Memory B cell (primary cell): ENCODE data around the gene EIF3J.
"Not testable (repeated sequence)": the region's sequence is repeated elsewhere in the genome, so short reads cannot be mapped to it uniquely, and the experiment has no call there.

ENCODE experiments used
- ATAC-seq: fragments of 150-1000 bp; cut with Tn5 transposase; 2 replicates; pipeline ENCODE4 v1.10.0; 2021; ENCODE audit warnings: low read depth, mild to moderate bottlenecking, moderate library complexity
- DNase-seq, 2 donors: peaks; one replicate each; pipeline ENCODE4 v3.0.0; 2022; ENCODE audit warnings: low spot score in 2 of 2
- H3K27ac Mint-ChIP-seq: one replicate; pipeline ENCODE4 v1.8.0; 2022; ENCODE audit warnings: mild to moderate bottlenecking, moderate library complexity, mixed read lengths
- H3K27me3 Mint-ChIP-seq: one replicate; pipeline ENCODE4 v1.8.0; 2022; ENCODE audit warnings: mixed read lengths
- H3K36me3 Mint-ChIP-seq: one replicate; pipeline ENCODE4 v1.8.0; 2022; ENCODE audit warnings: mild to moderate bottlenecking, mixed read lengths
- H3K4me1 Mint-ChIP-seq: one replicate; pipeline ENCODE4 v1.8.0; 2022; ENCODE audit warnings: mixed read lengths
- H3K4me3 Mint-ChIP-seq: one replicate; pipeline ENCODE4 v1.8.0; 2022; ENCODE audit warnings: mild to moderate bottlenecking, moderate library complexity, mixed read lengths
- H3K9me3 Mint-ChIP-seq: one replicate; pipeline ENCODE4 v1.8.0; 2022; ENCODE audit warnings: mixed read lengths

EIF3J gene

DNA sequence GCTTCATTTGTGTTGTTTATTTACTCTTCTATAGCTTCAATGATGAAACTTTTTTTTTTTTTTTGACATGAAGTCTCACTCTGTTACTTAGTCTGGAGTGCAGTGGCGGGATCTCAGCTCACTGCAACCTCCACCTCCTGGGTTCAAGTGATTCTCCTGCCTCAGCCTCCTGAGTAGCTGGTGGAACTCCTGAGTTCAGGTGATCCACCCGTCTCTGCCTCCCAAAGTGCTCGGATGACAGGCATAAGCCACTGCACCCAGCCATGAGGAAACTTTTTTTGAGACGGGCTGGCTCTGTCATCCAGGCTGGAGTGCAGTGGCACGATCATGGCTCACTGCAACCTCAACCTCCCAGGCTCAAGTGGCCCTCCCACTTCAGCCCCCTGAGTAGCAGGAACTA lies 4.7 kb upstream of the EIF3J start:
- ATAC-seq, H3K4me3 Mint-ChIP-seq, H3K27ac Mint-ChIP-seq, H3K9me3 Mint-ChIP-seq, H3K27me3 Mint-ChIP-seq, H3K36me3 Mint-ChIP-seq, DNase-seq: not testable (repeated sequence)
- peaks cover 10% of the 10 kb centered on the region for H3K4me1 Mint-ChIP-seq

DNA sequence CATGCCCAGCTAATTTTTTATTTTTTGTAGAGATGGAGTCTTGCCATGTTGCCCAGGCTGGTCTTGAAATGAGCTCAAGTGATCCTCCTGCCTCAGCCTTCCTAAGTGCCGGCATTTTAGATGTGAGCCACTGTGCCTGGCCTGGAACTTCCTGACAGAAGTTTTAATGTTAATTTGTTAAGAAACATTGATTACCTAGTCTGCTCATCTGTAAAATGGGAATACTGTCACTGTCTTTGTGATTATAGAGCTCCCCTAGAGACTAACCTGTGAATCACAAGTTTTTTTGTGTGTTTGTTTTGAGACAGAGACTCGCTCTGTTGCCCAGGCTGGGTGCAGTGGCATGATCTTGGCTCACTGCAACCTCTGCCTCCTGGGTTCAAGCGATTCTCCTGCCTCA lies 4.3 kb upstream of the EIF3J start:
- no peak overlapping the region for H3K4me3 Mint-ChIP-seq
- H3K27me3 Mint-ChIP-seq, result no peaks in the 10 kb centered on the region
- DNase-seq (no peak), ATAC-seq (no peak)
- H3K9me3 Mint-ChIP-seq, result no peaks in the 10 kb centered on the region
- no peak overlapping the region for H3K27ac Mint-ChIP-seq
- peaks cover 10% of the 10 kb centered on the region for H3K4me1 Mint-ChIP-seq
- peaks cover 2% of the 10 kb centered on the region for H3K36me3 Mint-ChIP-seq

DNA sequence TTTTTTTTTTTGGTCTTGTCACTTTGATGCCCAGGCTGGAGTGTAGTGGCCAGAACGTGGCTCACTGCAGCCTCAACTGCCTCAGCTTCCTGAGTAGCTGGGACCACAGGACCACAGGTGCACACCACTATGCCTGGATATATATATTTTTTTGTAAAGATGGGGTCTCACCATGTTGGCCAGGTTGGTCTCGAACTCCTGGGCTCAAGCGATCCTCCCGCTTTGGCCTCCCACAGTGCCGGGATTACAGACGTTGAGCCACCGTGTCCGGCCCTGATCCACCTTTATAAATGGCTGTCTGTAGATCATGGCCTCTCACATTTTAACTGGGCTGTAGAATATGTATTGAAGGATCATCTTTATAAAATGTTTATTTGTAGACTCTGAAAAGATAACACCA lies 1.9 kb upstream of the EIF3J start:
- ATAC-seq (no peak), DNase-seq (no peak)
- Mint-ChIP-seq H3K9me3 (no peaks in the 10 kb centered on the region), H3K4me3 (peak overlapping the region; percentile 74), H3K27ac (no peak overlapping the region), H3K27me3 (no peaks in the 10 kb centered on the region), H3K4me1 (peaks cover 19% of the 10 kb centered on the region), H3K36me3 (peaks cover 7% of the 10 kb centered on the region)

DNA sequence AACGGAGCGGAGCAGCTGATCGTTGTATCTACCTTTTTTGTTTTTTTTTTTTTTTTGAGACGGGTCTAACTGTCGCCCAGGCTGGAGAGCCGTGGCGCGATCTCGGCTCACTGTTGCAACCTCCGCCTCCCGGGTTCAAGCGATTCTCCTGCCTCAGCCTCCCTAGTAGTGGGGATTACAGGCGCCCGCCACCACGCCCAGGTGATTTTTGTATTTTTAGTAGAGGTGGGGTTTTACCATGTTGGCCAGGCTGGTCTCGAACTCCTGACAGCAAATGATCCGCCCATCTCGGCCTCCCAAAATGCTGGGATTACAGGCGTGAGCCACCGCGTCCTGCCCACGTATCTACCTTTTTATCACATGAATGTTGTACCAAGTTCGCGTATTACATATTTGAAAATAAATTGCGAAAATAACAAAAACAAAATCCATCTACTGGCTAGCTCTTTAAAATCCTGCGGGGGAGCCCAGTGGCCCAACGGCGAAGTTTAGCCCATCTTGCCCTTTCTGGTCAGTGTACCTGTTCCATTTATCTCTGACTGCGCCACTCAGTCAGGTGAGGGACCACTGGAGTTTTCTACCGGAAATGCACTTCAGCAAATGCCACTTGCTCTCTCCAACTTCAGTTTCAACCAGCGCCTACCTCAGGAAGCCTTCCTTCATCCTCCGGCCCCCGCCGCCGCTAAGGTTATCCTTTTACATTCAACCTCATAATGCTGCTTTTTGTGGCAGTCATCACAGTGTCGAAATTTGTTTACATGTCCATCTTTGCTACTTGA lies 1.2 kb upstream of the EIF3J start:
- Mint-ChIP-seq H3K4me3 (peak overlapping the region; percentile 91), H3K9me3 (no peaks in the 10 kb centered on the region), H3K27ac (peak overlapping the region; percentile 98), H3K36me3 (peaks cover 8% of the 10 kb centered on the region), H3K4me1 (peaks cover 21% of the 10 kb centered on the region), H3K27me3 (no peaks in the 10 kb centered on the region)
- ATAC-seq, result no peak
- peak; percentile 15 to 18 for DNase-seq

DNA sequence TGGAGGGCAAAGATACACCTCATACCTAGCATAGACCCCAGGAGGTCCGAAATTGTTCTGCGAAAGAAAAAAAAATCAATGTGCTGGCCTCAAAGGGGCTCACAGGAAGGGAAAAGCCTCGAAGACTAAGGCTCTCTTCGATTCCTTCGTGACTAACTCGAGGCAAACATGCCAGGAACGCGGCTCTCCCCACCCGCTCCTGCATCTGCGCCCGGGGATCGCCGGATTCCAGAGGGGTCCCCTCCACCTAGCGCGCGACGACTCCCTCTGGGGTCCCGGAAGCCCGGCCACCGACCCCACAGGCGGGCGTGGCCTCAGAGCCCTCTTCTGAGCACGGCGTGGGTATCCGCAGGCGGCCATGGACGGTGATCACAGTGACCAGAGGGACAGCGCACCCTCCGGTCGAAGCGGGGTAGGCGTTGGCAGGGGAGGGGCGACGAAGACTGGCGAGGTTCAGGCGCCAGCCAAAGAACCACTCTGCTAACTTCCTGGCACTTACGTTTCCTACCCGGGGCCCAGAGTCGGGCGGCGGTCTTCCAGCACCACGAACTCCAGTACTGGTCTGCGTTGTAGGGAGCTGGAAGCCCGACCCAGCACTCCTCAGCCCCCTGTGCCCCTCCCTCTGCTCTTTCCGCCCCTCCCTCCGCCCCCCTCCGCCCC lies 515 bp upstream of the EIF3J start:
- Mint-ChIP-seq H3K36me3 (peaks cover 6% of the 10 kb centered on the region), H3K4me3 (peak overlapping the region; percentile 91), H3K4me1 (peaks cover 26% of the 10 kb centered on the region), H3K9me3 (no peaks in the 10 kb centered on the region), H3K27ac (peak overlapping the region; percentile 98), H3K27me3 (no peaks in the 10 kb centered on the region)
- ATAC-seq (peak; percentile 59), DNase-seq (peak in 1 of 2 donors; percentile 13)

DNA sequence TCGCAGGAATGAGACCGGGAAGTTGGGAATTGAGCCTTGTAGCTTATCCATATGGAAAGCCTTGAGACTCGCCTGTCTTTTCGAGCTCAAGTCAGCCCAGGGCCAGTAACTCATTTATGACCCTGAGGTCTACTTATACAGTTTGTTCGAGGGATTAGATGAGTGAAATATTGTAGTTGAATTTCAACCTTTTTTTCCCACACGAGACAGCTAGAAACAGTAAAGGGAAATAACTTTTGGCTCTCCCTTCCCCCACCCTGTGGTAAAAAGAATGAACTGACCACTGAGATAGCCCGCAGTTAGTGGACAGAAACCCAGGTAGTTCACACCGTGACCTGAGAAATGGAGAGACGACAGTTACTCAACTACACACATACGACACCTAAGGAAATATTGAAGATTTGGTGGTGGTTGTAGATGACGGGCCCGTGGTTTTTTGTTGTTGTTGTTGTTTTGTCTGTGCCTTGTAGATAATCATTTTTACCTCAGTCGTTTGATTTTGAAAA lies 841 bp downstream of the EIF3J start:
- Mint-ChIP-seq H3K4me1 (peaks cover 36% of the 10 kb centered on the region), H3K9me3 (no peaks in the 10 kb centered on the region), H3K27me3 (no peaks in the 10 kb centered on the region), H3K4me3 (peak overlapping the region; percentile 91), H3K27ac (peak overlapping the region; percentile 98), H3K36me3 (peaks cover 8% of the 10 kb centered on the region)
- DNase-seq (no peak), ATAC-seq (no peak)

DNA sequence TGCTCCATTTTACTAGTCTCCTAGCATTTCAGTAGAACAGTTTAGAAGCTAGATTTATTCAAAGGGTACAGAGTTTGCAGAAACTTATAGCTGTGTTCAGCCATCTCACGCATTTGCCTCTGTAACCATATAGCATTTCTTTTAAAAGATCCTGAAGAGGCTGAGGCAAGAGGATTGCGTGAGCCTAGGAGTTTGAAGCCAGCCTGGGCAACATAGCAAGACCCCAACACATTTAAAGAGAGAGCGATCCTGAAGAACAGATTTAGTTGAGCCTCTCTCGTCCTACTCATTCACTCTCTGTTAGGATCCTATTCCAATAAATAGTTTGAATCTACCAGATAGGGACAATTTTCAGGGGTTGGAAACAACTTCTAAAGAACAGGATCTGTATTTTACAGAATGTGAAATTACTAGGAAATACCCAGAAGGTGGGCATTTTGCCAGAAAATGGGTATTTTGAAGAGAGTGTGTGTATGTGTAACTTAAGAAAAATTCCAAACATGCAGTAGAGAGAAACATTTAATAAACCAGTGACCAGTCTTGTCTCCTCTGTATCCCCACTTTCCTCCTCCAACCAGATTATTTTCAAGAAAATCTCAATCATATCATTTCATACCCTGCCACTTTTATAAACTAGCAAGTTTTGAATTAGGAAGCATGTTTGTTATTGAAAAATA lies 4.5 kb downstream of the EIF3J start:
- peaks cover 14% of the 10 kb centered on the region for H3K36me3 Mint-ChIP-seq
- H3K4me3 Mint-ChIP-seq, result no peak overlapping the region
- DNase-seq (no peak), ATAC-seq (no peak)
- no peaks in the 10 kb centered on the region for H3K27me3 Mint-ChIP-seq
- no peak overlapping the region for H3K27ac Mint-ChIP-seq
- H3K4me1 Mint-ChIP-seq, result peaks cover 40% of the 10 kb centered on the region
- H3K9me3 Mint-ChIP-seq, result no peaks in the 10 kb centered on the region

DNA sequence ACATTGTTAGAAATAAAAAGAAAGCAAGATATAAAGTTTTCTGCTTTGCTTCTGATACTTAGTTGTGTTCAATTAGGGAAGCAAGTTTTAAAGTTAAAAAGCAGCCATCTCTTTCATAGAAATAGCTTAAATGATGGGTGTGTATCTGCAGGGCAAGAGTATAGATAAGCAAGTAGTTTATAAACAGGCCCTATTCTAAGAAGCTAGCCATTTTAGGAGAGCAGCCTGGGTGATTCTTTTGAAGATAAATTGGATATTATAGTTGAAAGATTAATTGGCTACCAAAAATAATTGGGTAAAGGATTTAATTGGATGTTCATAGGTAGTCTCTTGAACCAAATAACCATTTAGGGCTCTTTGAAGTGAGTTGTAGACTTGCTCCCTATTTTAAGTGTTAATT lies 5.6 kb downstream of the EIF3J start:
- Mint-ChIP-seq H3K4me3 (no peak overlapping the region), H3K27ac (no peak overlapping the region), H3K9me3 (no peaks in the 10 kb centered on the region), H3K36me3 (peaks cover 14% of the 10 kb centered on the region), H3K27me3 (no peaks in the 10 kb centered on the region), H3K4me1 (peaks cover 40% of the 10 kb centered on the region)
- DNase-seq (no peak), ATAC-seq (no peak)

DNA sequence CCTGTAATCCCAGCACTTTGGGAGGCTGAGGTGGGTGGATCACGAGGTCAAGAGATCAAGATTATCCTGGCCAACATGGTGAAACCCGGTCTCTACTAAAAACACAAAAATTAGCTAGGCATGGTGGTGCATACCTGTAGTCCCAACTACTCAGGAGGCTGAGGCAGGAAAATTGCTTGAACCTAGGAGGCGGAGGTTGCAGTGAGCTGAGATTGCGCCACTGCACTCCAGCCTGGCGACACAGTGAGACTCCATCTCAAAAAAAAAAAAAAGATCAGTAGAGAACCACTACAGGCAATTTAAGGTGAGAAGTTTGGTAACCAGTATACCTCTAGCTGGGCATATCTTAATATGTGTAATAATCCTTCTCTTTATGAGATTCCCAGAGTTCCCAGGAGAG lies 7.8 kb downstream of the EIF3J start:
- not testable (repeated sequence) for H3K4me3 Mint-ChIP-seq

DNA sequence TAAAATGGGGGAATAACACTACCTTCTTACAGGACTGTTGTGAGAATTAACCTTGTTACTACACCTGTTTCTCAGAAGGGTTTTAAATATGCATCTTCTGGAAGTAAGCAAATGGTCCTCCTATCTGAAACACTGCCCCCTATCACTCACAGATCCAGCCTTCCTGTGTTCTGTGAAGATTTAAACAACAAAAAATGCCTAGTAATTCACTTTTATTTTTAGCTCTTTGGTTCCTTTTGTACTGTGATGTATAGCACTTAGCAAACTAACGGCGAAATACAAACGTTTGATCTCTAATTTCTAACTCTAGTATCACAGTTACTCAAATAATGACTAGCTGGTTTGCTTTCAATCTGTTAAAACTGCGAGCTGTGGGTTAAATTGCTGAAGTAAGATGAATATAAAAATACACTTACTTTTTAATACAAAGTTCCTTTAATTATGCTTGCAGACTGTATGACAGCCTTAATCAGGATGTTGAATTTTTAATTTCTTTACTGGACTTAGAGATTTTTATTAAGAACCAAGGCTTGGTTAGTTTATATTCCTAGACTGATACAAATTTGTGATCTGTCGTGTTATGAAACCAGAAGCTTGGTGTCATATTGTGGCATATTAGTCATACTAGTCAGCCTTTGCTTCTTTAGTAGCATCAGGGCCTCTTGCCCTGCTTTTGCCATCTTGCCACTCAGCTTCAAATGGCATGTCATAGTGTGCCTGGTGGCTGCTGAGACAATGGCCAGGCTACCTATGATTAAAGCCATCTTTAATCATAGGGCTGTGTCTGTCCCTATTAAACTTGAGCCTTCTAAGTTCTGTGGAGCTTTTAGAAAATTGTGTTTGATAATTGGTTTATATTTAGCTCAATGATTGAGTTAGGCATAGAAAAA lies 9.2 kb downstream of the EIF3J start:
- no peak overlapping the region for H3K4me3 Mint-ChIP-seq

More for the DNA sequence above, 7.8 kb downstream of the EIF3J start:
- DNase-seq, ATAC-seq, H3K27me3 Mint-ChIP-seq, H3K27ac Mint-ChIP-seq, H3K9me3 Mint-ChIP-seq: not testable (repeated sequence)
- H3K4me1 Mint-ChIP-seq, result peaks cover 30% of the 10 kb centered on the region
- peaks cover 14% of the 10 kb centered on the region for H3K36me3 Mint-ChIP-seq

DNA sequence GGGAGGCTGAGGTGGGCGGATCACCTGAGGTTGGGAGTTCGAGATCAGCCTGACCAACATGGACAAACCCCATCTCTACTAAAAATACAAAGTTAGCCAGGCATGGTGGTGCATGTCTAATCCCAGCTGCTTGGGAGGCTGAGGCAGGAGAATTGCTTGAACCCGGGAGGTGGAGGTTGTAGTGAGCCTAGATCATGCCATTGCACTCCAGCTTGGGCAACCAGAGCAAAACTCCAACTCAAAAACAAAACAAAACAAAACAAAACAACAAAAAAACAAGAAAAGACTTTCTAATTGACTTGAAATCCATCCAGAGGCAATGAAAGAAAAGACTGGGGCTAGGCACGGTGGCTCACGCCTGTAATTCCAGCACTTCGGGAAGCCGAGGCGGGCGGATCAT lies 12.2 kb downstream of the EIF3J start:
- not testable (repeated sequence) for H3K27me3 Mint-ChIP-seq, H3K4me1 Mint-ChIP-seq, H3K9me3 Mint-ChIP-seq, H3K27ac Mint-ChIP-seq, H3K4me3 Mint-ChIP-seq, H3K36me3 Mint-ChIP-seq, ATAC-seq, DNase-seq

More for the DNA sequence above, 9.2 kb downstream of the EIF3J start:
- H3K27me3 Mint-ChIP-seq, result no peaks in the 10 kb centered on the region
- peak; percentile 43 for ATAC-seq
- DNase-seq, result no peak
- peak overlapping the region; percentile 71 for H3K27ac Mint-ChIP-seq
- H3K4me1 Mint-ChIP-seq, result peaks cover 25% of the 10 kb centered on the region
- peaks cover 12% of the 10 kb centered on the region for H3K36me3 Mint-ChIP-seq
- no peaks in the 10 kb centered on the region for H3K9me3 Mint-ChIP-seq

DNA sequence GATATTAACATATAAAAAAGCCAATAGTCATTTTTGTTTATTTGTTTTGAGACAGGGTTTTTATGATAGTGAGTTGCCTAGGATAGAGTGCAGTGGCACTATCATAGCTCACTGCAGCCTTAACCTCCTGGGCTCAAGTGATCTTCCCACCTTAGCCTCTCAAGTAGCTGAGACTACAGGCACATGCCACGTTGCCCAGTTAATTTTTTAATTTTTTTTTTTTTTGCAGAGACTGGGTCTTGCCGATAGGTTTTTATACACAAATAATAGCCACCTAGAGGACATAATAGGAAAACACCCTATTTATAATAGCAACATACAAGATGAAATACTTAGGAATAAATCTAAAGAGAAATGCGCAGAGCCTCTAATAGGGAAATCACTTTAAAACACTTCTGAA lies 13.3 kb downstream of the EIF3J start:
- Mint-ChIP-seq H3K27ac (peak overlapping the region; percentile 51), H3K4me1 (peaks cover 7% of the 10 kb centered on the region), H3K4me3 (no peak overlapping the region), H3K9me3 (no peaks in the 10 kb centered on the region), H3K27me3 (no peaks in the 10 kb centered on the region), H3K36me3 (peaks cover 11% of the 10 kb centered on the region)
- DNase-seq (no peak), ATAC-seq (peak; percentile 64)

DNA sequence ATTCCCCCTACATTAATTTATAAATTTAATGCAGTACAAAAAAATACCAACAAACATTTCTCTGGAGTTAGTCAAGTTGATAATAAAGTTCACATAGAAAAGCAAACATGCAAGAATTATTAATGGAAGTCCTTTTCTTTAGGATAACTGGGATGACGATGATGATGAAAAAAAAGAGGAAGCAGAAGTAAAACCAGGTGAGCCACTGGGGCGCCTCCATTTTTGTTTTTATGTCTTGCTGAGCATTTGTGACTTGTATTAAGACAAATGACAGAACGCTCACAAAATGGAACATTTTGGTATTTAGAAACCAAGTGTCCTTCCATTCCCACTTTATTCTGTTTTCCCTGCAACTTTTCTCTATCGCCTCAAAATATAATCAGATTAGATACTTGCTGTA lies 13.8 kb downstream of the EIF3J start:
- Mint-ChIP-seq H3K4me3 (no peak overlapping the region), H3K4me1 (peaks cover 6% of the 10 kb centered on the region), H3K36me3 (peaks cover 11% of the 10 kb centered on the region)

More for the DNA sequence above, 13.8 kb downstream of the EIF3J start:
- DNase-seq (no peak), ATAC-seq (peak; percentile 66)
- Mint-ChIP-seq H3K27ac (peak overlapping the region; percentile 51), H3K27me3 (no peaks in the 10 kb centered on the region), H3K9me3 (no peaks in the 10 kb centered on the region)
